ENCODE results near the gene FIP1L1.

DNA sequence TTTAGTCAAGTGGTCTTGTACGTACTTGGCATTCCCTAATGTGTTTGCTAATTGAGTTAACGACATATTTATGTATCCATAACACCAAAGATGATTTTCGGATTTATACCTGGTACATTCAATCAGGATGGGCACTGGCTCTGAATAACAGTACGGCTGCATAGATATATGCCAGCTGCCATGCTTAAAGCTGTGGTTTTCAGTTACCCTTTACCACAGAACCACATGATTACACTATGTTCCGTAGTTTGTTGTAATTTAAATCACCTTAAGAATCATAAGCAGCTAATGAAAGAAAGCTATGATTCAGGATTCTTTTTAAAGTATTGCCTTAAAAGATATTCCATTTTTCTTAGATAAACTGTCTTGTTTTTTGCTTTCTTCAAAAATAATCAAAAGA, 53.6 kb downstream of the FIP1L1 start:
- TF ChIP-seq, protein P1, sequence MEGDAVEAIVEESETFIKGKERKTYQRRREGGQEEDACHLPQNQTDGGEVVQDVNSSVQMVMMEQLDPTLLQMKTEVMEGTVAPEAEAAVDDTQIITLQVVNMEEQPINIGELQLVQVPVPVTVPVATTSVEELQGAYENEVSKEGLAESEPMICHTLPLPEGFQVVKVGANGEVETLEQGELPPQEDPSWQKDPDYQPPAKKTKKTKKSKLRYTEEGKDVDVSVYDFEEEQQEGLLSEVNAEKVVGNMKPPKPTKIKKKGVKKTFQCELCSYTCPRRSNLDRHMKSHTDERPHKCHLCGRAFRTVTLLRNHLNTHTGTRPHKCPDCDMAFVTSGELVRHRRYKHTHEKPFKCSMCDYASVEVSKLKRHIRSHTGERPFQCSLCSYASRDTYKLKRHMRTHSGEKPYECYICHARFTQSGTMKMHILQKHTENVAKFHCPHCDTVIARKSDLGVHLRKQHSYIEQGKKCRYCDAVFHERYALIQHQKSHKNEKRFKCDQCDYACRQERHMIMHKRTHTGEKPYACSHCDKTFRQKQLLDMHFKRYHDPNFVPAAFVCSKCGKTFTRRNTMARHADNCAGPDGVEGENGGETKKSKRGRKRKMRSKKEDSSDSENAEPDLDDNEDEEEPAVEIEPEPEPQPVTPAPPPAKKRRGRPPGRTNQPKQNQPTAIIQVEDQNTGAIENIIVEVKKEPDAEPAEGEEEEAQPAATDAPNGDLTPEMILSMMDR (IDR thresholded peaks at IDR 0.05; ENCODE audit: low read depth, low read length), result no peak
- no peak for TF ChIP-seq EZH2phosphoT487 (IDR thresholded peaks at IDR 0.05; ENCODE audit: low read depth)

Data from OCI-LY3 (cell line).